HCT116 (cell line): ENCODE measurements around the gene SEPHS1. TPM values are rescaled to one million over a fixed set of nuclear protein-coding genes. Genes with fewer than 3 reads are reported as not detected.

Source experiments
- ATAC-seq: fragments of 200-7000 bp; cut with Tn5 transposase; 2 replicates; pipeline ENCODE4 v1.9.1; 2020; ENCODE audit warnings: mild to moderate bottlenecking, moderate library complexity
- BruUV-seq: library from RNA; stranded (reverse); fragments of 400-500 nt; replicated peaks from 2 replicates; lab custom pipeline; 2021; lab: Mats Ljungman, UMichigan
- CTCF ChIA-PET: fragments of 300-600 bp; sonication (Branson Sonifier 250); formaldehyde crosslinking; loops from one replicate; lab custom pipeline; 2021; ENCODE audit warnings: antibody characterized with exemption; lab: Charles Lee
- POLR2A ChIA-PET: fragments of 300-600, 350-600 bp; sonication (Branson Sonifier 250); formaldehyde crosslinking; loops from one replicate; lab custom pipeline; 2021; ENCODE audit warnings: antibody characterized with exemption; lab: Charles Lee
- RAD21 ChIA-PET, 2 experiments: fragments of 300-600 bp; sonication (Branson Sonifier 250); formaldehyde crosslinking; loops; one replicate each; lab custom pipeline; 2023; ENCODE audit warnings: low total read pairs in 2 of 2; ENCODE audit not compliant: uncharacterized antibody in 2 of 2, unreplicated experiment in 2 of 2, low non-redundant PET in 1 of 2; lab: Charles Lee
- DNase-seq: peaks from one replicate; pipeline ENCODE4 v3.0.0-alpha.2; 2010; ENCODE audit warnings: low read depth, low spot score
- H2AFZ ChIP-seq: fragments of 200-600 bp; shearing (Covaris generic), sonication (generic); 2 replicates; pipeline ENCODE4 v1.6.1; 2017; ENCODE audit warnings: low read depth, mixed run types, mixed read lengths, antibody characterized with exemption, low read length; ENCODE audit not compliant: poor library complexity, severe bottlenecking
- H3K27ac ChIP-seq: 2 replicates; pipeline ENCODE4 v1.5.1; 2012; ENCODE audit warnings: low read depth, low read length
- H3K27me3 ChIP-seq: fragments of 200-600 bp; sonication (generic); 2 replicates; pipeline ENCODE4 v1.6.1; 2016; ENCODE audit warnings: mixed run types, low read length, mixed read lengths; ENCODE audit not compliant: insufficient read depth
- H3K36me3 ChIP-seq, 2 experiments: fragments of 200-500 bp in 1 of 2; fragments of 200-600 bp in 1 of 2; sonication (Bioruptor generic) in 1 of 2; sonication (generic) in 1 of 2; 2 replicates each; pipeline versions ENCODE4 v1.5.1 to v1.6.1; 2014 to 2016; ENCODE audit warnings: low read length in 2 of 2, inconsistent platforms in 1 of 2, mixed read lengths in 1 of 2, mixed run types in 1 of 2; ENCODE audit not compliant: insufficient read depth in 2 of 2, control insufficient read depth in 1 of 2
- H3K4me1 ChIP-seq, 2 experiments: fragments of 200-600 bp in 1 of 2; sonication (generic) in 1 of 2; 2 replicates each; pipeline versions ENCODE4 v1.5.1 to v1.6.1; 2012 to 2017; ENCODE audit warnings: low read length in 2 of 2, inconsistent platforms in 1 of 2, mild to moderate bottlenecking in 1 of 2, mixed read lengths in 1 of 2, mixed run types in 1 of 2, moderate library complexity in 1 of 2; ENCODE audit not compliant: insufficient read depth in 2 of 2, control insufficient read depth in 1 of 2
- H3K4me2 ChIP-seq: fragments of 200-600 bp; sonication (generic); 2 replicates; pipeline ENCODE4 v1.6.1; 2017; ENCODE audit warnings: mixed run types, low read length, mixed read lengths
- H3K4me3 ChIP-seq, 2 experiments: fragments of 200-600 bp in 1 of 2; sonication (generic) in 1 of 2; replicated peaks in 1 of 2; 2 replicates each; pipeline ENCODE4 v1.5.1; 2011 to 2016; ENCODE audit warnings: low read length in 2 of 2, control low read depth in 1 of 2, low read depth in 1 of 2, mild to moderate bottlenecking in 1 of 2, mixed read lengths in 1 of 2, mixed run types in 1 of 2
- H3K79me2 ChIP-seq: fragments of 200-600 bp; sonication (generic); 2 replicates; pipeline ENCODE4 v1.6.1; 2017; ENCODE audit warnings: mild to moderate bottlenecking, mixed run types, low read length, moderate library complexity, mixed read lengths; ENCODE audit not compliant: insufficient read depth
- H3K9ac ChIP-seq: fragments of 200-600 bp; sonication (generic); 2 replicates; pipeline ENCODE4 v1.6.1; 2016; ENCODE audit warnings: low read length, mixed read lengths
- H3K9me2 ChIP-seq: fragments of 200-600 bp; sonication (generic), shearing (Covaris generic); 2 replicates; pipeline ENCODE4 v1.6.1; 2017; ENCODE audit warnings: mixed run types, mild to moderate bottlenecking, moderate library complexity; ENCODE audit not compliant: insufficient read depth
- H3K9me3 ChIP-seq, 2 experiments: fragments of 200-500 bp in 1 of 2; fragments of 200-600 bp in 1 of 2; sonication (Bioruptor generic) in 1 of 2; sonication (generic) in 1 of 2; 2 replicates each; pipeline ENCODE4 v1.6.1; 2014 to 2017; ENCODE audit warnings: low read length in 2 of 2, mixed read lengths in 2 of 2, inconsistent platforms in 1 of 2, low read depth in 1 of 2, mild to moderate bottlenecking in 1 of 2, mixed run types in 1 of 2, moderate library complexity in 1 of 2; ENCODE audit not compliant: control insufficient read depth in 1 of 2, insufficient read depth in 1 of 2
- H4K20me1 ChIP-seq: fragments of 200-600 bp; sonication (generic), shearing (Covaris generic); 2 replicates; pipeline ENCODE4 v1.6.1; 2017; ENCODE audit warnings: mixed run types, mild to moderate bottlenecking, moderate library complexity; ENCODE audit not compliant: insufficient read depth
- CBX3 ChIP-seq: IDR thresholded peaks from 2 replicates; pipeline ENCODE4 v1.6.1; 2012; ENCODE audit warnings: low read depth
- ELF1 ChIP-seq: IDR thresholded peaks from 2 replicates; pipeline ENCODE4 v1.6.1; 2012; ENCODE audit warnings: low read depth, borderline replicate concordance
- EZH2 ChIP-seq: fragments of 200-600 bp; sonication (generic); IDR thresholded peaks from 2 replicates; pipeline ENCODE4 v1.6.1; 2017; ENCODE audit warnings: antibody characterized with exemption, mixed run types
- EZH2phosphoT487 ChIP-seq: fragments of 200-600 bp; IDR thresholded peaks from 2 replicates; pipeline ENCODE4 v1.6.1; 2018; ENCODE audit warnings: antibody characterized with exemption, borderline replicate concordance
- FOSL1 ChIP-seq: IDR thresholded peaks from 2 replicates; pipeline ENCODE4 v1.6.1; 2012; ENCODE audit warnings: low read depth
- JUND ChIP-seq: IDR thresholded peaks from 2 replicates; pipeline ENCODE4 v1.6.1; 2012
- POLR2A ChIP-seq: IDR thresholded peaks from 2 replicates; pipeline ENCODE4 v1.7.0; 2011; ENCODE audit warnings: borderline replicate concordance; ENCODE audit not compliant: insufficient read depth, insufficient read length; ENCODE audit errors: extremely low read depth
- POLR2AphosphoS5 ChIP-seq: IDR thresholded peaks from 2 replicates; pipeline ENCODE4 v1.6.1; 2011; ENCODE audit warnings: mild to moderate bottlenecking, low read depth, low read length, moderate library complexity
- RAD21 ChIP-seq: IDR thresholded peaks from 2 replicates; pipeline ENCODE4 v1.6.1; 2012; ENCODE audit warnings: low read depth, mild to moderate bottlenecking
- REST ChIP-seq: IDR thresholded peaks from 2 replicates; pipeline ENCODE4 v1.6.1; 2012; ENCODE audit warnings: low read depth
- SIN3A ChIP-seq: IDR thresholded peaks from 2 replicates; pipeline ENCODE4 v1.6.1; 2012; ENCODE audit warnings: low read depth
- SP1 ChIP-seq: IDR thresholded peaks from 2 replicates; pipeline ENCODE4 v1.6.1; 2012; ENCODE audit warnings: low read depth
- SRF ChIP-seq: IDR thresholded peaks from 2 replicates; pipeline ENCODE4 v1.6.1; 2012; ENCODE audit warnings: low read depth
- ZBTB33 ChIP-seq: IDR thresholded peaks from 2 replicates; pipeline ENCODE4 v1.6.1; 2011; ENCODE audit warnings: mild to moderate bottlenecking, low read length, moderate library complexity; ENCODE audit not compliant: insufficient replicate concordance; ENCODE audit errors: extremely low read depth
- ZFX ChIP-seq: fragments of 450-650 bp; IDR thresholded peaks from 2 replicates; pipeline ENCODE4 v1.6.1; 2017
- ZNF274 ChIP-seq: fragments of 200-500 bp; sonication (Bioruptor generic); IDR thresholded peaks from 2 replicates; pipeline ENCODE4 v1.6.1; 2014; ENCODE audit warnings: mild to moderate bottlenecking, low read depth, low read length, inconsistent platforms
- intact Hi-C: fragments of 100-400 bp; cut with micrococcal nuclease; formaldehyde crosslinking; loops from 2 replicates; pipeline ENCODE4 v1.10.0; 2022
- total RNA-seq: library from RNA; stranded (reverse); gene quantifications from one replicate; pipeline ENCODE4 v1.2.1, GENCODE V29; 2021; ENCODE audit not compliant: unreplicated experiment

SEPHS1 gene
- total RNA-seq, 1 experiment from 2014 or later = 51.7 TPM

- no peak for ATAC-seq
- no peak for DNase-seq
- H3K27ac ChIP-seq = no peak overlapping the region
- H3K36me3 ChIP-seq = peaks cover 31 to 47% of the 10 kb centered on the region in 2 experiments; a peak in 3 of 4 replicates
- no peak overlapping the region for H2AFZ ChIP-seq
- no peaks in the 10 kb centered on the region for H4K20me1 ChIP-seq
- intact Hi-C loops = no loop called here
- H3K4me3 ChIP-seq = no peak overlapping the region
- no peaks in the 10 kb centered on the region for H3K4me1 ChIP-seq
- ChIA-PET CTCF (interaction anchor here (1.9 kb wide), 1 partner anchor 26 kb away, joined by 4 read pairs; no protein-coding TSS in a partner anchor), POLR2A (no interaction called here), RAD21 (no interaction called here)
- no peaks in the 10 kb centered on the region for H3K9me3 ChIP-seq
- no peaks in the 10 kb centered on the region for H3K27me3 ChIP-seq
- TF ChIP-seq EZH2 = no peak
- no peak for TF ChIP-seq EZH2phosphoT487
- no peak for TF ChIP-seq POLR2AphosphoS5
- no peak for TF ChIP-seq REST
- no peak for TF ChIP-seq ZFX
- TF ChIP-seq ELF1 = no peak
- TF ChIP-seq ZNF274 = no peak
- TF ChIP-seq SRF = no peak
- TF ChIP-seq FOSL1 = no peak
- no peak for TF ChIP-seq JUND
- TF ChIP-seq SIN3A = no peak
- no peak for TF ChIP-seq CBX3
- no peak for TF ChIP-seq RAD21
- no peak for TF ChIP-seq SP1
- no peak for TF ChIP-seq ZBTB33
- TF ChIP-seq POLR2A = no peak
- no peaks in the 10 kb centered on the region for H3K9me2 ChIP-seq
- H3K9ac ChIP-seq = no peak overlapping the region
- H3K79me2 ChIP-seq = no peaks in the 10 kb centered on the region
- no TSS peak for BruUV-seq
- no peak overlapping the region for H3K4me2 ChIP-seq
Measured at GRCh38 chr10:13328613-13329012, 19.5 kb downstream of the SEPHS1 start.
